ENCODE data around the gene NT5E.
"Not testable (repeated sequence)": the region's sequence is repeated elsewhere in the genome, so short reads cannot be mapped to it uniquely, and the experiment has no call there.

NT5E gene

DNA sequence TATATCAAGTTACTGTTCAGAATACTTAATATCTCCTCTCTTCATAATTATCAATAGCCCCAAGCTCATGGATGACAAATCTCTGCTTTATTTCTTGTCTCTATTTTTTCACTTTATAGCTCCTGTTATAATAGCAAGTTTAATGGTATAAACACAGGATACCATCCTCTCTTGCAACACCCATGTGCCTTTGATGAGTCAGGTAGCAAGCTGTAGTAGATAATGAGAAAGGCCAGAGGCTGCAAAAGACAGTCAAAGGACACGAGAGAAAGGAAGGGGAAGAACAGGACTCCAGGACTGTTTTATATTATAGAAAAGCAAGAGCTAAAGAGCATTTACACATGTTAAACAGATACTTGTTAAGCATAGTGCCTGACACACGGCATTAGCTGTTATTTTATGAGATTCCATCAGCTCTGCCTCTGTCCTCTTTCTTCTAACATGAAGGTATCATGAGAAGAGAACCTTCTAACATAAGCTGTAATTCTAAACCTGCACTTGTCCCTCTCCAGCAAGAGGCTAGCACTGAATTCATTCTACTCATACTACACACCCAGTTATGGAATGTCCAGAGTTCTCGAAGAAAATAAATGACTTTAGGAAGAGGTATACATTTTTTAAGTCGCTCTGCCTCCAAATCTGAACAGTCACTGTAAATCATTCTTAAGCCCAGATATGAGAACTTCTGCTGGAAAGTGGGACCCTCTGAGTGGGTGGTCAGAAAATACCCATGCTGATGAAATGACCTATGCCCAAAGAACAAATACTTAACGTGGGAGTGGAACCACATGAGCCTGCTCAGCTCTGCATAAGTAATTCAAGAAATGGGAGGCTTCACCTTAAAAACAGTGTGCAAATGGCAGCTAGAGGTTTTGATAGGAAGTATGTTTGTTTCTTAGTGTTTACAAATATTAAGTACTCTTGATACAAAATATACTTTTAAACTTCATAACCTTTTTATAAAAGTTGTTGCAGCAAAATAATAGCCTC lies 45.0 kb downstream of the NT5E start:
- DNase-seq, result no peak

DNA sequence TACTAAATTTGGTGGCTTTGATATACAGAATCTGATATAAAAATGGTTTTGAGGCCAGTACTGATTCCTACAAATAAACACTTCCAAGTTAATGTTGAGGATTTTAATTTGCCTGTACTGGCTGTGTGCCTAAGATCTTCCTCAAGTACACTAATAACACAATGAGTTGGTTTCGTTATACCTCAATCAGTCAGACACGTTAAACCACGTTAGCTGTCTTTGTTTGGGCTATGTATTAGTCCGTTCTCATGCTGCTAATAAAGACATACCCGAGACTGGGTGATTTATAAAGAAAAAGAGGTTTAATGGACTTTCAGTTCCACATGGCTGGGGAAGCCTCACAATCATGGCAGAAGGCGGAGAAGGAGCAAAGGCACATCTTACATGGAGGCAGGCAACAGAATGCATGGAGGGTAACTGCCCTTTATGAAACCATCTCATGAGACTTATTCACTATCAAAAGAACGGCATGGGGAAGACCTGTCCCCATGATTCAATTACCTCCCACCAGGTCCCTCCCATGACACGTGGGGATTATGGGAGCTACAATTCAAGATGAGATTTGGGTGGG lies 46.2 kb downstream of the NT5E start:
- no peak for DNase-seq

DNA sequence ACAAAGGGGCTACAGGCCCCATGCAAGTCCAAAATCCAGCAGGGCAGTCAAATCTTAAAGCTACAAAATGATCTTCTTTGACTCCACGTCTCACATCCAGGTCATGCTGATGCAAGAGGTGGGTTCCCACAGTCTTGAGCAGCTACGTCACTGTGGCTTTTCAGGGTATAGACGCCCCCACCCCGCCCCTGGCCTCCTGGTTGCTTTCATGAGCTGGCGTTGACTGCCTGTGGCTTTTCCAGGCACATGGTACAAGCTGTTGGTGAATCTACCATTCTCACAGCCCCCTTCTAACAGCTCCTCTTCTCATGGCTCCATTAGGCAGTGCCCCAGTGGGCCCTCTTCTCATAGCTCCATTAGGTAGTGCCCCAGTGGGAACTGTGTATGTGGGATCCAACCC lies 47.0 kb downstream of the NT5E start:
- DNase-seq, result no peak

DNA sequence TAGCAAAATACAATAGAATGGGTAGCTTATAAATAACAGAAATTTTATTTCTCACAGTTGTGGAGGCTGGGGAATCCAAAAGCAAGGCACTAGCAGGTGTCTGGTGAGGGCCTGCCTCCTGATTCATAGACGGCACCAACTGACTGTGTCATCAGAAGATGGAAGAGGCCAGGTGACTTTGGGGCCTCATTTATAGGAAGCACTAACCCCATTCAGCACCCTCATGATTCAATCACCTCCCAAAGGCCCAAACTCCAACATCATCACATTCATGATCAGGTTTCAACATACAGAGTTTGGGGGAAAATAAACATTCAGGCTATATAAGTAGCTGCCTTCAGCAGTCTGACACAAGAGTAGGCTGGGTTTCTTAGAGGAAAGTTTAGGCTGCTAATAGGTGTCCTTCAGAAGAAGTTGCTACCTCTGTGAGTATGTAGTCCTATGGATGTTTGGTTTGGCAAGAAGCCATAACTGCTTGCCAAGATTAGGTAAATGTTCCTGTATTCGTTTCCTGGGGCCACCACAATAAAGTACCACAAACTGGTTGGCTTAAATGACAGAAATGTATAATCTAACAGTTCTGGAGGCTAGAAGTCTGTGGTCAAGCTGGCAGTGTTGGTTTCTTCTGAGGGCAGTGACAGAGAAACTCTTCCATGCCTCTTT lies 48.8 kb downstream of the NT5E start:
- DNase-seq, result no peak

DNA sequence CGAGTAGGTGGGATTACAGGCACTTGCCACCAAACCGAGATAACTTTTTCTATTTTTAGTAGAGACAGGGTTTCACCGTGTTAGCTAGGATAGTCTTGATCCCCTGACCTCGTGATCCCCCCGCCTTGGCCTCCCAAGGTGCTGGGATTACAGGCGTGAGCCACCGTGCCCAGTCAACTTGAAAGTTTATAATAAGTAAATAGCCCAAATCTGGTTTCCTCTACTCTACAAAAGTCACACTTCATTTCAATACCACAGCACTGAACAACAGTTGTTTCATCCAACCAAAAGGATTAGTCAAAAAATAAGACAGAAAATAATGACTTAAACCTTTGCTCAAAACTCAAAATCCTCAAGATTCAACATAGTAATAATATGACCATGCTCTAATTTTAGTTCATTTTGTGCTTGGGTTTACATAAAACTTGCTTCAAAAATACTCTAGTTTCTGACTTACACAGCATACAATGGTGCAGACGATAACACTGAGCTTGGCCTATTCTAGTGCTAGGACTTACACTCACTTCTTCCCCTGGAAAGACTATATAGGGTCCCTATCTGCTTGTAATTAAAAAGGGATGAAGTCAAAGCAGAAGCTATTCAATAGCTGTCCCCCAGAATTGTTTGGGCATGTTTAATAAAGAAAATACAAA lies 56.7 kb downstream of the NT5E start:
- DNase-seq, result no peak

DNA sequence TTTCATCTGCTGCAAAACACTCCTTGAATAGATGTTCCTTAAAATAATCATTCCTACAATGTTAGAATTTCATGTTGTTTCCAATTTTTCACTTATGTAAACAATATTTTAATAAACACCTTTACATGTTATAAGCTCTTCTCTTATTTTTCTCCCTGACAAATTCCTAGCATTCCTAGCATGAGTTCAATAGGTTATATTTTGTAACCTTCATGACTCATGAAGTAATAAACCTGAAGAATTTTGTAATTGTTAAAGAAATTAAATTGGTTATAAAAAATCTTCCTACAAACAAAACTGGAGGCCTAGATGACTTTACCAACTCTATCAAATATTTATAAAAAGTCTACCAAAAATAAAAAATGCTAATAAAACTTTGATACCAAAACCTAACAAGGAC lies 66.3 kb downstream of the NT5E start:
- DNase-seq, result no peak

DNA sequence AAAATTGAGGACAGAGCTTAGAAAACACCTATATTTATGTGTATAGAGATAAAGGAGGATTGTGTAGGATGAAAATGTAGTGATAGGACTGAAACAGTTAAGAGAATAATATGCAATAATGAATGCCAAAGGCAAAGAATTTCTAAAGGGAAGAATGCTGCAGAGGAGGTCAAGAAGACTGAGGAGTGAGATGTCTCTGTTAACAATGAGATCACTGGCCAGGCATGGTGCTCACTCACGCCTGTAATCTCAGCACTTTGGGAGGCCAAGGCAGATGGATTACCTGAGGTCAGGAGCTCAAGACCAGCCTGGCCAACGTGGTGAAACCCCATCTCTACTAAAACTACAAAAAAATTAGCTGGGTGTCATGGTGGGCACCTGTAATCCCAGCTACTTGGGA lies 74.4 kb downstream of the NT5E start:
- not testable (repeated sequence) for DNase-seq

DNA sequence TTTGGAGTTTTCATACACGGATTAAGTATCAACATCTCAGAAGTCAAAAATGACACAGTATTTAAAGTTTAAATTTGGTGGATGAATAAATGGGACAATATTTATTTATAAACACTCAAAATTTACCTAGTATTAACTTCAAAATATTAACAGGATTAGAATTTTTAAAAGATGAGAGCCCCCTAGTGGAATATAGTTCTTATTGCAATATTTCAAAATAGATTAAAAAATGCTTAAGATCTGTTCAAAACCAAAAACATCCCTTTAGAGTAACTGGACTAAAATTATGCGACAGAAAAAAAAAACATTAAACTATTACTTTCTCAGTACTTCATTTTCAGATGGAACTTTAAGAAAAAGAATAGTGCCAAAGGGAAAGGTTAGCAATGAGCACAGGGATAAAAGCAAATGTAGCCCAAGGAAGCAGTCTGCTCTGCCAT lies 87.2 kb downstream of the NT5E start:
- DNase-seq, result peak; percentile 19

DNA sequence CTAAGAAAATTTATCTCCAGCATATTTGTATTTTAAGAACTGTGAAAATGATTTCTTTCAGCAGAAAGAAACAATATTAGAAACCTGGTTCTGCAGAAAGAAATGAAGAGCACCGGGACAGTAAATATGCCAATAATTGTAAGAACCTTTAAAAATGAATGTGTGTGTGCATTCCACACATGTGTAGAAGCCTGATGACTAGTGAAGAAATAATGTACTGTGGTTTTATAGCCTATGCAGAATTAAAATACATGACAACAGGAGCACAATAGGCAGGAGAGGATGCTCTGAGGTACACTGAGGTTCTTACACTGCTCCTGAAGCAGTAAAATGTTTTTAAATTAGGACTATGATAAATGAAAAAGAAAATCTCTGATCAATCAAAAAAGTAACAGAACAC lies 94.9 kb downstream of the NT5E start:
- DNase-seq, result no peak
